ENCODE results near the gene TGM6.

Gene TGM6

DNA sequence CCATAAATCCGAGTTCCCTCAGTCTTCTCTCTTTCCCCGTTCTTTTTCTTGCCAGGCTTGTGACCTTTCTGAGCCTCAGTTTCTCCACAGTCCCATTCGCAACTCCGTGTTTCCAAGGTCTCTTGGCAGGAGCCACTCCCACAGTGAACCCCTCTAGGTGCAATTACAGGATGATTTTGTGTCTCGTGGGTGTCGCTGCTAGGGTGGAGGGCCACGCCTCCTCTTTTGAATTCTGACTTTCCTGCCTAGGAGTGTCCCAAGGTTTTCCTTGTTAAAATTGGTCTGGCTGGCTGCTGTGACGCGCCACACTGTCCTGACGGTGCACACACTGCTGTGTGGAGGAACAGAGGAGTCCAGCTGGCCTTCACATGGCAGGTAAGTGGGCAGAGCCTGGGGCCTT is at the start of gene TGM6:
Gene TGM6, plus strand, starts transcription at position 301 of the 400 bp plus-strand sequence. Its CDS starts 68 bp downstream, at position 369.
- DNase-seq (ENCODE audit: low read depth in 2 of 2): no peak

DNA sequence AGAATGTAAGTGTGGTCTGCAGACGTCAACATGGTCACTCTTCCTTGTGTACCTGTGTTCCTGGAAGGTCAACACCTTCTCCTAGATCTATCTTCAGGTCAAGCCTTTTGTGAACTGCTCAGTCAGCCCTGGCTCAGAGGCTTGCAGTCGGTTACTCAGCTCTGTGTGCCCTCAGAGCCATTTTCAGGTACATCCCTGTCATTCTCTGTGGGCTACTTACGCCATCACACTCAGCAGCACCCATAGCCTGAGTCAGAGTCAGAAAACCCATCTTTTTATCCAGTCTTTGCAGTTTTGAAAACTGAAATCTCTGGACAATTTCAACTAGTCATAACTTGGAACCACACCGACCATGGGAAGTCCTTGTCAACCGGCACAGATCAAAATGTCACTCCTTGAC is 49.6 kb upstream of the TGM6 start:
- no peak for DNase-seq (ENCODE audit: low read depth in 2 of 2)

DNA sequence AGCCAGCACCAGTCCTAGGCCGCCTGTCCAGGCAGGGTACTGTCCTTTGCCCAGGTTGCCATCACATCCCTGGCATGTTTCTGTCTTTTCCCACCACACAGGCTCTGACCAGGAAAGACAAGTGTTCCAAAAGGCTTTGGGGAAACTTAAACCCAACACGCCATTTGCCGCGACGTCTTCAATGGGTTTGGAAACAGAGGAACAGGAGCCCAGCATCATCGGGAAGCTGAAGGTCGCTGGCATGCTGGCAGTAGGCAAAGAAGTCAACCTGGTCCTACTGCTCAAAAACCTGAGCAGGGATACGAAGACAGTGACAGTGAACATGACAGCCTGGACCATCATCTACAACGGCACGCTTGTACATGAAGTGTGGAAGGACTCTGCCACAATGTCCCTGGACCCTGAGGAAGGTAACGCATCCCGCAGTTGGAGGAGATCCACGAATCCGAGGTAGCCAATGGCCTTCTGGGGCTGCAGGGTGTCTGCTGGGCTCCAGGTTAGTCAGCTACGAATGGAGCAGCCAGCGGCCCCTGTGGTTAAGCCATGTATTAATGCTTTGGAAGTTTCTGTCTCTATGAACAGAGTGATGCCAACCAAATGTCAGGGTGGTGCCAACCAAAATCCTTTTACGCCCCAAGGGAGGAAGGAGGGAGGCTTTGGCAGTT is 48.7 kb upstream of the TGM6 start:
- no peak for DNase-seq (ENCODE audit: low read depth in 2 of 2)

DNA sequence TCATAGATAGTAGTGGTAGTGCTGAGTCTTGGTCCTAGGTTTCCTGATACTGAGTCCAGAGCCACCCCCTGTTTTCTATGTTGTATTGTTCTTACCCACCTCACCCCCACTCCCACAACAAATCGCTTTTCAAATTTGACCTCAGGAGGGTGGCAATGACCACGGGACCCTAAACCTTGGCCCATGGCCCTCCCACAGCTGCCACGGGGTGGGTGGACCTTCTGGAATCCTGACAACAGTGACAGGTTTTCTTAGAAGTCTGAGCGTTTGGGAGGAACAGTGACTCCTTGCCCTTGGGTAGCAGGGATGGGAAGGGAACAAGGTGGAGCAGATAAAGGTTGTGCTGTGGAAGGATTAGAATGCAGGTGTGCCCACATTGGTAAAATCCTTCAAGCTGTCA is 48.0 kb upstream of the TGM6 start:
- no peak for DNase-seq (ENCODE audit: low read depth in 2 of 2)

DNA sequence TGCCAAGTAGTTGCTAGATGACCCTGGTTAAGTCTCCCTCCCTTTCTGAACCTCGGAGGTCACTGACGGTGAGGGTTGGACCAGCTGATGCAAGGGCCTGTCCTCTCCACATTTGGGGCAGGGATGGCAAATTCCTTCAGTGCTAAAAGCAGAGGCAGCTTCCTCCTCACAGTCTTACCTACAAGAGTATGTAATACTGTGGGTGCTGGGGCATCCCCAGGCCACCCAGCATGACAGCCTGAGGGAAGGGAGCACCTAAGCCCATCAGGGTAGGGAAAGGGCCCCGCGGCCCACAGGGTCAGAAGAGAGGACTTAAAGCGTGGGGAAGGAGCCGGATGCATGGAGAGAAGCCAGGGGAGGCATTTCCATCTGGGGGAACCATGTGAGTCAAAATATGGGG is 46.9 kb upstream of the TGM6 start:
- no peak for DNase-seq (ENCODE audit: low read depth in 2 of 2)

DNA sequence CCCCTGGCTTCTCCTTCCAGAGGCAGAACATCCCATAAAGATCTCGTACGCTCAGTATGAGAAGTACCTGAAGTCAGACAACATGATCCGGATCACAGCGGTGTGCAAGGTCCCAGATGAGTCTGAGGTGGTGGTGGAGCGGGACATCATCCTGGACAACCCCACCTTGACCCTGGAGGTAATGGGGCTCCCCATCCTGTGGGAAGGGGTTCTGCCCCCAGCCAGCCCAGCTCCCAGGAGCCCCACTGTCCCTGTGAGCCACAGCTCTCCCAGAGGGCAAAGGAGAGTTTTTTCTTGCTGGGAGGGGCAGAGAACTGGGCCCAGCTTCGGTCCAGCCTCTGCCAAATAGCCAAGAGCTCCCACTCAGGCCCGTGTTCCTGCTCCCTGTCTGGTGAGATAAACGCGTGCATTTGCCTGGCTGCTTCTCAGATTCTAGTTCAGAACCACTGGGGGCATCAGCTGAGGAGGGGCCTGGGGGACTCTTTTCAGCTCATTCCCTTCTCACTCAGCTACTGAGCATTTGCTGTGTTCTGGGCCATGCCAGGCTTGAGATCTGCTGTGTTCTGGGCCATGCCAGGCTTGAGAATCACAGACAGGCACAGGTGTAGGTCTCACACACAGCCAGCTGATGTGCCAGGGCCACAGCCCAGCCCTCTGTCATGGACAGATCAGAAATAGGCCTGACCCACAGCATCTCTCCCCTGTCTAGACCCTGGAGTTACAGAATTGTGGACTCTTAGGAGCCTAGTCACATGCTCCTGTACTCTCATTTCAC is 45.4 kb upstream of the TGM6 start:
- no peak for DNase-seq (ENCODE audit: low read depth in 2 of 2)

DNA sequence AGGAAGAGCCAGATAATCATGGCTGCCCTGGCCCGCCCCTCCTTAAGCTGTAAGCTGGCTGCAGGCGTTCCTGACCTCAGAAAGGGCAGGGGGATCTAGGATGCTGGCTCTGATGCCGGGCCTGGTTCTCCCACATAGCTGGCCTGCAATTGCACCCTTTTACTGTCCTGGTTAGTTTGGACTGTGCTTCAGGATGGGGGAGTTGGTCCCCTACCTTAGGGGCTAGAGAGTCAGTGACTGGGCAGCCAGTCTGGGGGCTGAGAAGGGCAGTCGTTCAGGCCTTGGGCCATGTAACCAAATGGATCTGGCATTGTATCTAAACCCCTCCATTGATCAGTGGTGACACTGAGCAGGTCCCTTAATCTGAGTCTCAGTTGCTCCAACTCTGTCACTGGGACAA is 44.2 kb upstream of the TGM6 start:
- DNase-seq (ENCODE audit: low read depth in 2 of 2): no peak

DNA sequence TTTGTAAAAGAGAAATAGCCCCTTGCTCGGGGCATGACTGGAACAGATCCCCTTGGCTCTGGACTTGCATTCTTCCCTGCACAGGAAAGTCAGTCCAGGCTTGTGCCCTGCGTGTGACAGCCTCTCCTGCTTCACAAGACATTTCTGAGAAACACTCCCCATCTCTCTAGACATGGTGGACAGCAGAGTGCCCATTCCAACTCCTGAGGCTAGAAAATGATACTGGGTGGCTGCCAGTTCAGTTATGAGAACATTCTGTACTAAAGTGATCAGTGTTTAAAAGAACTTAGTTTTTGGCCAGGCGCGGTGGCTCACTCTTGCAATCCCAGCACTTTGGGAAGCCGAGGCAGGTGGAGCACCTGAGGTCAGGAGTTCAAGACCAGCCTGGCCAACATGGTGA is 43.6 kb upstream of the TGM6 start:
- no peak for DNase-seq (ENCODE audit: low read depth in 2 of 2)

DNA sequence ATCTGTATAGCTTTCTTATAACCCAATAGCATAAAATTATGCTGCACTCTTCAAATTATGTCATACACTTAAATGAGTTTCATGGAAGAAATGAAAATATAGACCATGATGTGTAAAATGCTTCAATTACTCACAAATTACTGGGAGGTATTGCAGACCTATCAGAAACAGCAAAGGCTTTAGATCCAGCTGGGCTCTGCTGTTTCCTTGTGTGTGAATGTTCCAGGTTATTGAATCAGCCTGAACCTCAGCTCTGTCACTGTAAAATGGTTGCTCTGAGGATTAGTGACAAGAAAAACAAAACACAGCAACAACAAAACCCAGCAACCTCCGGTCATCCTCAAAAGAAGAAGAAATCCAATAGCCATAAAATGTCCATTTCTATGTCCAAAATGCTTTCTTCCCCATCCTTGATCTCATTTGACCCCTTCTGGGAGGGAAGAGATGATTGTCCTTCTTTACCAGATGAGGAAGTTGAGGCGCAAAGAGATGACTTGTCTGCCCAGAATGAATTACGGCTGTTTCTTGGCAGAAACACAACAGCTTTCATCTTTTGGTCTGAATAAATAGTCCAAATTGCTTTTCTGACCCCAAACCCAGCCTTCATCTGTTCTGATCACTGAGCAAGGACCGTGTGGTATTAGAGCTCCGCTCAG is 42.2 kb upstream of the TGM6 start:
- no peak for DNase-seq (ENCODE audit: low read depth in 2 of 2)

DNA sequence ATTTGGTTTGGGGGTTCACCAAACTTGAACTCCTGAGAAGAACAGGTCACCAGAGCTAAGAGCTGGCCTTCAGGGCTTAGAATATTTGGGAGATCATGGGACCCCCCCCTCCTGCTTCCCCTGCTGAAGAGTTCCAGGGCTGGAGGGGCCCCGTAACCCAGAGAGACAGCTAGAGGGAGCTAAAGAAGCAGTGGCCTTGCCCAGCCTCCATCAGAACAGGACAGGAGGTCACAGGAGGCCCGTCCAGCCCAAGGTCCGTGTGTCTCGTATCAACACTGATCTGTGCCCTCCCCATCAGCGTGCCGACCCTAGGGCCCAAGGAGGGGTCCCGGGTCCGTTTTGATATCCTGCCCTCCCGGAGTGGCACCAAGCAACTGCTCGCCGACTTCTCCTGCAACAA is 40.6 kb upstream of the TGM6 start:
- no peak for DNase-seq (ENCODE audit: low read depth in 2 of 2)

DNA sequence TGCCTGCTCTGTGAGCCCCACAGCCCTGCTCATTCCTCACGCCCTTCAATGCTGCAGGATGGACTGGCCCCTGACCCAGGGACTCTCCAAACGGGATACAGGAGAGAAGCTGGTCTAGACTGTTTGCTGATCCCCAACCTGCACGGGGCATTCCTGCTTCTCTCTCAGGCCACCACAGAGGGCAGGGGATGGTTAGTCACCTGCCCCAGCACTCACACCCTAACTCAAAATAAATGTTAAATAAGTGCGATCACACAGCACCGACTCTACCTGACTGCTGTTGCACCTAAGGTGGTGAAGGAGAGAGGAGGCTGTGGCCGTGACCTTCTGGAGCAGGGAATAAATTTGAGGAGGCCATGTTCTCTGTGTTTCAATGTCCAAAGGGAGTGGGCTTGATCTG is 39.9 kb upstream of the TGM6 start:
- no peak for DNase-seq (ENCODE audit: low read depth in 2 of 2)

DNA sequence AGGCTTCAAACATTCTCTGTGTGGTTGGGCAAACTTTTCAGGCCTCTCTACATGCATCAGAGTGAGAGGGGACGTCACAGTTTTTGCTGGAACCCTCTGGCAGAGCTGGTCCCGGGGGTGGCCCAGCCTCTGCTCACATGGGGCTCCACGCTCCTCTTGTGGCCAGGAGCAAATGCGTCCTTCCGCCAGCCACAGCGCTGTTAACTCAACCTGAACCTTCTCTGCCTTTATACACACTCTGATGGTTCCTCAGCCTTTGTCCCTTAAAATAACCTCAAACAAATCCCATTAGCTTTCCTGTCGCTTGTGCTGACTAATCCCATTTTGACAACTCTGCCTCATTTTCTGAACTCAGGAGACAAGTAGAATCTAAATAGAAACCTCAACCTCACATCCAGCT is 39.4 kb upstream of the TGM6 start:
- no peak for DNase-seq (ENCODE audit: low read depth in 2 of 2)

DNA sequence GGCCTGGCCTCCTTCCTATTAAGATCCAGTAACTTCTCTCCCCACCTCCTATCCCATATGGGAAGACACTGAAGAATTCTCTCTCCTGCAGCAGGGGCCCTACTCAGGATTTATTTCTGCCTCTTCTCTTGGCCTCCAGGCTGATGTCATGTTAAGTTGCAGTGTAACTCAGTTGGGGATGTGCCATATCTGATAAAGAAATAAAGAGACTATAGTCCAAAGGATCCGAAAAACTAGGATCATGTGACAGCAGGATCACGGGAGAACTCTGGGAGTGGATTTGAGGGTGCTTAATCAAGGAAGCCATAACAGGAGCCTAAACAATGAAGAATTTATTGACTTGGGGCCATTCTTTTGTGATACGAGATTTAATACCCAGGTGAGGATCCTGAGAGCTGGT is 38.5 kb upstream of the TGM6 start:
- no peak for DNase-seq (ENCODE audit: low read depth in 2 of 2)

DNA sequence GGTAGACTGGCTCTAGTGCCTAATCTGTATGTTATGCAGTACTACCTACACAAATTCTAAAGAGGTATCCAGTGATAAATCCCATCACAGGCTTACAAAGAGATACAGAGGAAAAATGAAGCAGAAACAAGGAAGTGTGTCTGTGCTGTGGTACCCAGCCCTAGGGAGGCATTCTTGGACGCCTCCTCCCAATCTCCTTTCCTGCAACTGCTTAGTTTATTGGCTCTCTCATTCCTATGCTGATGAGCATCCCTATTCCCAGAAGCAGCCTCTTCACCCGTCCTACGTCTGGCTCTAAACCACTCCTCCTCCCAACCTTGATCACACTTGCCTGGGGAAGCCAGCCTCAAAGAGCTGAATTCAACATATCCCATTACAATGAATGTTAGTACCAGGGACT is 34.5 kb upstream of the TGM6 start:
- DNase-seq (ENCODE audit: low read depth in 2 of 2): no peak

DNA sequence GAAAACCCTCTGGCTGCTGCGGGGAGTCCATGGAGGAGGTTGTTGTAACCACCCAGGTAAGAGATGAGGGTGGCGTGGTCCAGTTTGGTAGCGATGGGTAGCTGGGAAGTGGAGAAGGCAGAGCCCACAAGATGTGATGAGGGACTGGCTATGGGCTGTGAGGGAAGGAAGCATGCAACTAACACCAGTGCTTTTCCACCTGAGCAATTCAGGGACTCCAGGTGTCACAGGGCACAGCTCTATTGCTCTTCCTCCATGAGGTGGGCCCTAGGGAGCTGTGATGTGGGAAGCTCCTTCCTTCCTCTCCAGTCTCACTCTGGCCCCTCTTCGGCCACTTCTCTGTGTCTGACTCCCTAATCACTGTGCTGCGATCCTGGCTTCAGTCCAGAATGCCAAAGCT is 32.4 kb upstream of the TGM6 start:
- DNase-seq (ENCODE audit: low read depth in 2 of 2): no peak

DNA sequence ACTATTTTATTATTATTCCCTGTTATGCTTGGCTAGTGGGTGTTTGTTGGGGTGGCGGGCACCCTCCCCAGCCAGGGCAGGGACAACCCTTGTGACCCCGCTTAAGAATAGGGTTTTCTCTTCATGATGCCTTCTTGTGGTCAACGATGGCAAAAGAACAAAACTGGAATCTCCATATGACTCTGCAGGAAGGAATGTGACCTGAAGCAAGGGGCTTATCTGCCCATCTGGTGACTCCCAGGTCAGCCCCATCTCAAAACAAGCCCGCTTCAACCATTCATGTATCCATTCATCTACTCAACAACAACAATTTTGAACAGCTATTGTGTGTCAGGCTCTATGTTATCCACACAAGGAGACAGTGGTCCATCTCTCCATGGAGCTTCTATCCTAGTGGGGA is 30.9 kb upstream of the TGM6 start:
- DNase-seq (ENCODE audit: low read depth in 2 of 2): no peak

DNA sequence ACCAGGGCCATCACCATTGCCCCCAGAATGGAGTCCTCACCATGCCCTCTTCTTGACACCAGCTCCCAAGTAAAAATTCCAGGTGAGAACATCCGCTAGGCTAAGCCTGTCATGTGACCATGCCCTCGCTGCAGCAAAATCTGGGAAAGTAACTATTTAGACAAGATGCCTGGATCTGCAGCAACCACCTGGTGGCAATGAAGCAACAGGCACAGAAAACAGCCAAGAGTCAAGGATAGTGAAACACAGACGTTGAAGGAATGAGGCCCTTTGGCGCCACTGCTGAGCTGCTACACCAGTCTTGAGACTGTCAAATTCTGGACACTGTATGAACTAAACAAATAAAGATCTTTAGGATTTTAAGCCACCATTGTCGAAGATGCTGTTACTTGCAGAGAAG is 30.1 kb upstream of the TGM6 start:
- no peak for DNase-seq (ENCODE audit: low read depth in 2 of 2)

DNA sequence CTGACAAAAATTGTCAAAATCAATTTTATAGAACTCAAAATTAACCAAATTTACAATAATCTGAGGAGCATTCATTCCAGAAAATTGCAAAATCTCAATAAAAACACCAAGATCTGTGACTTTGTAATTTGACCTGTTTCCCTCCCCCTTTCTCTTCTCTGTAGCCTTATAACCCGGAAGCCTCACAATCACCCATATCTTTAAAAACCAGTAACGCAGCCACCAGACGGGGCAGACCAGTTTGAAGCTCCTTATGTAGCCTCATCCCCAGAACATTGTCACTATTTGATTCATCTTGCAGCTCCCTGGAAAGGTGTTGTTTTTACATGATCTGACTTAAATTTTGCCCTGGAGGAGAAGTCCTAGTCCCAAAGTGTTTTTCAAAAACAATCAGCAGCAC is 27.5 kb upstream of the TGM6 start:
- DNase-seq (ENCODE audit: low read depth in 2 of 2): no peak

DNA sequence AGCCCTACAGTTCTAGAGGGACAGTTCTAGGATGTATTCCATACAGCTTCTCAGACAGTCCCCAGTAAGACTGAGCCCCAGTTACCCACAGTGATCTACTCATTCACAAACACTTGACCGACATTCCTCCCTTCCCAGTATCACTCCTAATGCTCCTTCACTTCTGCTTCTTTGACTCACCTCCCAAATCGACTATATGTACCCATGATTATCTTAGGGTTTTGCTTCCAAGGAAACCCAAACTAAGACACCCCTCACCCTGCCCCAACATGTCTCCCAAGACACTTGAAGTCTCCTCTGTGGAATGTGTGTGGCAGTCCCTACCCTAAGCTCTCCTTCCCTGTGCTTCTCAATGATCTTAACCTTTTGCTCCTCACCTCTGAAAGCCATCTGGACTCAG is 23.6 kb upstream of the TGM6 start:
- no peak for DNase-seq (ENCODE audit: low read depth in 2 of 2)

DNA sequence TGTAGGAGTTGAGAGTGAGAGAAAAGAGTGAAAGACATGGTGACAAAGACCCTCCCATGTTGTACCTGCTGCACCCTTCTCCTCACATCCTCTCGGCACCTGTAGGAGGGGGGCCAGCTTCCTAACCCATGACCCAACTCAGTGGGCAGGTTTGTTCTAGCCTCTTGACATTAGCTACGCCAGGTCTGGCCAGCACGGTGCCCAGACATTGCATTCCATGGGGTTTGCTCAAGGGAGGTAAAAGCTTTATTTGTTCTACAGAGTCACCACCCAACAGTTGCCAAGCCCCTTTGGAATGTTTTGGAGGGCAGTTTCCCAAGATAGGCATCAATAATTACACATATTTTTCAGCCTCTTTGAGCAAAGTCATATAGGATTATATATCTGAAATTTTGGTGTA is 22.7 kb upstream of the TGM6 start:
- no peak for DNase-seq (ENCODE audit: low read depth in 2 of 2)

DNA sequence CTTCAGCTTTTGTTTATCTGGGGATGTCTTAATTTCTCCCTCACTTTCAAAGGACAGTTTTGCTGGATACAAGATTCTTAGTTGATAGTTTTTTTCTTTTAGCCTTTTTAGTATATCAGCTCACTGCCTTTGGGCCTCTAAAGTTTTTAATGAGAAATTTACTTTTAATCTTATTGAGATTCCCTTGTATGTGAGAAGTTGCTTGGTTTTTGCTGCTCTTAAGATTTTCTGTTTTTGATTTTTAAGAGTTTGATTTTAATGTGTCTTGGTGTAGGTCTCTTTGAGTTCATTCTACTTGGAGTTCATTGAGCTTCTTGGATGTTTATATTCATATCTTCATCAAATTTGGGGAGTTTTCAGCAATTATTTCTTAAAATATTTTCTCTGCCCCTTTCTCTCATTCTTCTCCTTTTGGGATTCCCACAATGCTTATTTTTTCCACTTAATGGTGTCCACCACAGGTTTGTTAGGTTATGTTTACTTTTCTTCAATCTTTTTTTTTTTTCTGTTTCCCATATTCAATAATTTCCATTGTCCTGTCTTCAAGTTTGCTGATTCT is 19.6 kb upstream of the TGM6 start:
- no peak for DNase-seq (ENCODE audit: low read depth in 2 of 2)

DNA sequence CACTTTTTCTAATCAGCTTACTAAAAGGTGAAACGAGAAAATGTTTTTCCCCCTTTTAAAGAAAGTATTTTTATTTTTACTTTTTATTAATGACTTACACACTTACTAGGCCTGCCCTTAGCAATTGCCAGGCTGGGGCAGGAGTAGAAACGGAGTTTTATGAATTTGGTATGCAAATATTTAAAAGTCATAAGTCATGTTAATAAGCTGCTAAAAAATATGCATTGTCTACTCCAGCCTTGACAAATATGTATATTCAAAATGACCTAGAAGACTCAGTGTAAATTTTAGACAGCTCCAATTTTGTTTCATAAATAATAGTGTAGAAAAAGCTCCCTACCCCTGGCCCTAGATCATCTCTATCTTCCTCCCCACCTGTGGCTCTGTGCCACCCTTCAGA is 17.5 kb upstream of the TGM6 start:
- DNase-seq (ENCODE audit: low read depth in 2 of 2): no peak

DNA sequence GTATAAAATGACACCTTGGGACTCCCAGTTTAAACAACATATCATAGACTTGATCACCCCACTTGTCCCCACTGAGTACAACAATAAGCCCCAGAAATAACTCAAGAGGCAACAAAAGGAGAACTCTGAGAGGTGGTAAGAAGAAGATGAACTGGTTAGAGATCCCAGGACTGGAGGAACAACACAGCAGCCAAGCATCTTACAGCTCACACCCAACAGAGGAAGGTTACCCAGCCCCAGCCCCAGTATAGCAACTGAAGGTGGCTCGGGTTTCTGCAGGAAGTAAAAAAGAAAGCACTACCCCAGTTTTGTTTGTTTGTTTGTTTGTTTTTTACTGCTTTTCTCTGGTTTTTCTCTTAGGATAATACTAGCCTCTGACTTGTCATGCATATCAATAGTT is 17.1 kb upstream of the TGM6 start:
- no peak for DNase-seq (ENCODE audit: low read depth in 2 of 2)
